HG03565 (cell line): ENCODE data around the gene SMYD5.

Source experiments
- ATAC-seq: cut with Tn5 transposase; IDR thresholded peaks from one replicate; pipeline ENCODE4 v1.9.1; 2021; ENCODE audit warnings: mild to moderate bottlenecking, moderate library complexity; ENCODE audit not compliant: unreplicated experiment

SMYD5 gene

DNA sequence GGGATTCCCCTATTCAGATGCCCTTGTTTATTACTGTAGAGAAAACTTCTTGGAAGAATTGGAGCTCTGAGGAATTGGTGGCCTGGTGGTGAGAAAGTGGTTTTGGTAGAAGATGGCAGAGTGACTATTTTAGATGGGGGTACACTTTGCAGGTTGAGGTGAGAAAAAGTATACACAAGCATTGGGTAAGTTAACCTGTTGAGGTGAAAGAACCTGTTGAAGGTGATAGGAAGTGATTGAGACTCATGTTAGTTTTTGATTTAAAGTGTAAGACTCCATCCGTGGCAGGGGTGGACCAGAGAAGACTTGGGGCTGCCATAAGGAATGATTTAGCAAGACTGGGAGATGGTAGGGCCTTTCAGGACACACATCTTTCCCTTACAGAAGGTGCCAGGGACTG lies 23.1 kb downstream of the SMYD5 start:
- no peak for ATAC-seq

DNA sequence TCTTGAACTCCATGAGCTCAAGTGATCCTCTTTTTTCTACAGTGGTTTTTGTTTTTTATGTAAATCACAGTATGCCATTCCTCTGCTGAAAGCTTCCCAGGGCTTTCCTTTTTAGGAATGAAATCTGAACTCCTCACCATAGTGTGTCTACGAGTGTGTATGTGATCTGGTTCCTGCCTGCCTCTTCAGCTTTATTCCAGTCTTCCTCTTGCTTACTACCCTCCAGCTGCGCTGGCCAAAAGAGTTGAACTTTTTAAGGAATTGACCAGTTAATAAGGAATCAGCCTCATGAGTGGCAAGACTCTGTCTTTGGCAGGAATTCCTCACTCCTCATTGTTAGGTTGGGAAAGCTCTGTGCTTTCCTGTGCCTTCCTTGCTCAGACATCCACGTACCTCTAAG lies 24.1 kb downstream of the SMYD5 start:
- ATAC-seq: no peak

DNA sequence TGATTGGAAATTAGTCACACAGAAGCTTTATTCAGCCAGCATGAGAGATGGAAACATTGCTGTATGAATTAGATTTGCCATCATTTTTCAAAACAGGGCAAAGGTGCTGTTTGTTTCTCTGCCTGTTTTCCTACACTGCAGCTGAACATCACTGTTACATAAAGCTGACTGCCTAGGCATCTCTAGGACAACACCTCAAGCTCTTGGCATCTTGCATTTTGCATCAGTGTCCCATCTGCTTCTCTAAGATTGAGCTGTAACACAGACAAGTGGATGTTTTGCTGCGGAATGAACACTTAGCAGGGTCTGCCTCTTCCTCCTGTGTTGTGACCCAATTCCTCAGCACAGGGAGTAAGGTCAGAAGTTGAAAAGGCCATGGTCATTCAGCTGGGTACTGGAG lies 24.9 kb downstream of the SMYD5 start:
- ATAC-seq: no peak

DNA sequence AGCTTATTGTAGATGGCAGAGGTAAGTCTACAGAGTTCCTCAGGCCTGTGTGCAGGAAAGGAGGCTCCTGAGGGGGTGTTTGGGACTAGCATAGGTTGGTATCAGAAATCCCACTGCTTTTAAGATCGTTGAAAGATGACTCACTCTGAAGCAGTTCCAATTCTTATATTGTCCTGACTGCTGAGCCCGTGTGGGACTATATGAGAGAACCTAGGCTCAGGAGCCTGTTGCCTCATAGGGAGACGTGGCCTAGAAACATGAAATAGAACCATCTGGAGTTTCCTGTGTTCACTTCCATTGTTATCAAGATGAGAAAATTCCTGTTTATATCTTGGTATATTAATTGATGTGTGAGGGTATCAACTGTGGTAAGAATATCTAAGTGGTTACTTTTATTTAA lies 25.7 kb downstream of the SMYD5 start:
- ATAC-seq: no peak

DNA sequence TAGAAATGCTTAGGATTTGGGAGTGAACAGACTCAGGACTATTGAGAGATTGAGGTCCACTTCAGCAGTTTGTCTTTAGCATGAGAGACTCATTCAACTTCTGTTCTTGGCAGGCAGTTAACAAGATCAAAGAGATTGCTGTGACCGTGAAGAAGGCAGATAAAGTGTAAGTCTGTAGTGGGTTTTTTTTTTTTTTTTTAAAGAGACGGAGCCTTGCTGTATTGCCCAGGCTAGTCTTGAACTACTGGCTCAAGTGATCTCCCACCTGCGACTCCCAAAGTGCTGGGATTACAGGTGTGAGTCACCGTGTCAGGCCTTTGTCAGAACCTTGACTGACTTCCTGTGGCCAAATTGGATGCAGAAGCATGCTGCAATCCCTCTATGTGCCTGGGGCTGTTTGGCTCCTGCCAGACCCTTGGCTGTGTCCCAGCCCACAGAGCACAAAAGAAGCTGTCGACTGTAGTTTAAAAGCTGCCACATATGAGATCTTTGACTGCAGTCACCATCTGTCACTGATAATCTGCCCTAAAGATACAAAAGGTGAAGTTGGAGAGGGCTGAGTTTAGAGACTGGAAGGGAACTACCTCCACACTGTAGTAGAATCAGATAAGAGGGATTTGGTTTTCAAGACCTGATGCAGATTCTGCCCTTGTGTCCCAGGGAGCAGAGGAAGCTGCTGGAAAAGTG lies 30.0 kb downstream of the SMYD5 start:
- no peak for ATAC-seq

DNA sequence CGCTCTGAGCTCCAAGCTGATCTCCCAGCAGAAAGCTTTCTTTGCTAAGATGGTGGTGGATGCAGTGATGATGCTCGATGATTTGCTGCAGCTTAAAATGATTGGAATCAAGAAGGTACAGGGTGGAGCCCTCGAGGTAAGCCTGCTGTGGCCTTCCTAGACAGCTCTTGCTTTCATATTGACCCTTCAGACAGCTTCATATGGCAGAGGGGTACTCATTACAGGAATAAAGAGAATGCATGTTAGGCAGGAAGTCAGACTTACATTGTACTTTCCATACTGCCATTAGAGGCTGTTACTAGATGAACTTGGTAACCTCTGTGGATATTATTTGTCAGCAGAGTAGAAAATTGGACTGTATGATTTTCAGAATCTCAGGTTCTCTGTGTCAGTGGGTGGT lies 30.5 kb downstream of the SMYD5 start:
- ATAC-seq: no peak

DNA sequence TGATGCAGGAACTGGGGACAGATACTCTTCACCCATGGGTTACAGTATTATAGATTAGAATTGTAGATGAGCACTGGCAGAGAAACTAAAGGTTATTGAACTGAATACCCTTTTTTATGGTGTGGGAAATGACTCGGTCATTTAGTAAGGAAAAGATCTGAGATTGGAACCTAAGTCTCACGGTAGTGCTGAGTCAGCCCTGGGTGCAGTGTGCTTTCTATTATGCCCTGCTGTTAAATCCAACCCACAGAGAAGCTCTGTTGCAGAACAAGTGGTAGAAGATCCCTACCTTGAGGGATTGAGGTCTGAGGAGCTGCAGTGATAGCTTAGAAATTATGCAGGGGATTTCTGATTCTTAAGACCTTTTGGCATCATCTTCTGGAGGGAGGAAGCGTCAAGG lies 32.8 kb downstream of the SMYD5 start:
- ATAC-seq: no peak

DNA sequence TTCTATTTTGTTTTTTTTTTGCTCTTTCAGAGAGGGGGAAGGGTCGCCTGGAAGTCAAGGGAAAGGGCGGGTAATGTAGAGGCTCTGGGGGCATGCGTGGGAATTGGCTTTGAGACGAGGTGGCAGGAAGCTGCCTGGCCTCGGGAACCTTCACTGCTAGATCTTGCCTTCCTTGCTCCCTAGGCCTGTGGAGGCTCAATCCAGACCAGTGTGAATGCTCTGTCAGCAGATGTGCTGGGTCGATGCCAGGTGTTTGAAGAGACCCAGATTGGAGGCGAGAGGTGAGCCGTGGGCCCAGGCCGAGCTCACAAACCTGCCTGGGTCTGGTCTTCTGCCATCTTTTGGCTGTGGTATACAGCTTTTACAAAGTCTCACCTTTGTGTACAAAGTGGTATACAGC lies 35.6 kb downstream of the SMYD5 start:
- ATAC-seq: no peak

DNA sequence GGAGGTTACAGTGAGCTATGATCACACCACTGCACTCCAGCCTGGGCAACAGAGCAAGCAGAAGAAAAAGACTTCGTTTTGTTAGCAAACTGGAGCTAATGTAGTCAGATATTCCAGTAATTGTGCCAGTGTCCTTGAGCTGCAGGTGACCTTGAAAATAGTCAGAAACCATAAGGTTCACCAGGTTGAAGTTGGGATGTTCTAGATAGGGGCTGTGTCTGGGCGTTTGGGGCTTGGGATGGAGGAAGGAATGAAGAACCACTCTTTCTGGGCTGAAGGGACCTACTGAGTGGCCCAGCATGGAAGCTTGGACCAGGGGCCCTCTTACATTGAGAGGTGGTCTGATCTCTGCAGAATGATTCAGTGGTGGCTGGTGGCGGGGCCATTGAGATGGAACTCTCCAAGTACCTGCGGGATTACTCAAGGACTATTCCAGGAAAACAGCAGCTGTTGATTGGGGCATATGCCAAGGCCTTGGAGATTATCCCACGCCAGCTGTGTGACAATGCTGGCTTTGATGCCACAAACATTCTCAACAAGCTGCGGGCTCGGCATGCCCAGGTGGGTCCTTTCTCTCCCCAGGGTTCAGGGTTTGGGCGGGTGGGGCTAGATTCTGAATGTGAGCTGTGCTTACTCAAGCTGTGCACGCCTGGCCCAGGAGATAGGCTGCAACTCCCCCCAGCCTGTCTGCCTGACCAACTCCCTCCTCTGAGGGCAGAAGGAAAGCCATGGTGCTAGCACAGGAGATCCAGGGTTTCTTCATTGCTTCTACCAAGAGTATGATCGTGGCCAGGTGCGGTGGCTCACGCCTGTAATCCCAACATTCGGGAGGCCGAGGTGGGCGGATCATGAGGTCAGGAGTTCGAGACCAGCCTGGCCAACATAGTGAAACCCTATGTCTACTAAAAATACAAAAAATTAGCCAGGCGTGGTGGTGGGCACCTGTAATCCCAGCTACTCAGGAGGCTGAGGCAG lies 37.1 kb downstream of the SMYD5 start:
- no peak for ATAC-seq

DNA sequence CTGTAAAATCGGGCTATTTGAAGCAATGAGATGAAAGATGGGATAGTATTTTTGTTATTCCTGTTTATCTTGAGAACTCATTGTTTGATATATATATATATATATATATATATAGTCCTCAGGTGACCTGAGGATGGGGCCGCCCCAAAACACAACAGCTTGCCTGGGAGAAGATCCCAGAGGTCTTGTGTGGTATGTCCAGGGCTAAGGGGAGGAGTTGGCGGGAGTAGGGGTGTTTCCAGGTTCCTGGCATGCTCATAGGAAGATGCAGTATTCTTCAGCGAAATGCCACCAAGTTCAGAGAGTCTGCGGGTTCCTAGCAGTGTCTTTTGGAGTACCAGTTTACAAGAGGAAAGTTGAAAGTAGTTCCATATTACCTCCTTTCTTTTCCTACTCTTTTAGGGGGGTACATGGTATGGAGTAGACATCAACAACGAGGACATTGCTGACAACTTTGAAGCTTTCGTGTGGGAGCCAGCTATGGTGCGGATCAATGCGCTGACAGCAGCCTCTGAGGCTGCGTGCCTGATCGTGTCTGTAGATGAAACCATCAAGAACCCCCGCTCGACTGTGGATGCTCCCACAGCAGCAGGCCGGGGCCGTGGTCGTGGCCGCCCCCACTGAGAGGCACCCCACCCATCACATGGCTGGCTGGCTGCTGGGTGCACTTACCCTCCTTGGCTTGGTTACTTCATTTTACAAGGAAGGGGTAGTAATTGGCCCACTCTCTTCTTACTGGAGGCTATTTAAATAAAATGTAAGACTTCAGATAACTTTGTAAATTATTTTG lies 38.4 kb downstream of the SMYD5 start:
- no peak for ATAC-seq

DNA sequence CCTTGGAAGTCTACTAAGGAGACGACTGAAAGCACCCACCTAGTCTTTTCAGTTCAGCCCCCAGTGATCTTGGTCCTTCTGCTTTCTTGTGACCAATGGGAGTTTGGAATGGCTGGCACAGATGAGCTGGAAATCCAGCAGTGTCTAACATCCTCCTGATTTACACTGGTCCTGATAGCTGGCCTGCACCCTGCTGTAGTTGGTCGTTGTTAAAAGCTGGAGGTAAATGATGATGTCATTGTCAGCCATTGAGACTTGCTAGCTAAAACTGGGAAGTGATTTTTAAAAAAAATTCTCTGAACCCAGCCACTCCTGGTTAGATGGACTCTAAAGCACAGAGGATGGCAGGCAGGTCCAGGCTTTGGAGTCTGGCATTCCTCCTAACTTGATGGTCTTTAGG lies 39.4 kb downstream of the SMYD5 start:
- ATAC-seq: no peak

DNA sequence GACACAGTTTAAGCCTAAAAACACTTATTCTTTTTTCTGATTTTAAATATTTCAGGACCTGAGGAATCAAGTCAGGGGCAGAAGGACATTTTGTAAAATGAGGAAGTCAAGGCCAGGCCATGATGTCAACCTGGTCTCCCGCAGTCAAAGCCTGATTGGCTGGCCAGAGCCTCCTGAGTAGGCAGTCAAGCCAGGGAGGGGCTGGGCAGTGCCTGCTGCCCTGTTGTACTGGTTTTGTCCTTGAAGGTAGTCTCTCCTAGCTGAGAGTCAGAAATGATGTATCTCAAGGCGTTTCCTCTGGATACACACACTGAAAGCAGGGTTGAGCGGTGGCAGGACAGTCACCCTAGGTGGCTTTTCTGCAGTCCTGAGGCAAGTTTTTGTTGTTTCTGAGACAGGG lies 39.9 kb downstream of the SMYD5 start:
- no peak for ATAC-seq

DNA sequence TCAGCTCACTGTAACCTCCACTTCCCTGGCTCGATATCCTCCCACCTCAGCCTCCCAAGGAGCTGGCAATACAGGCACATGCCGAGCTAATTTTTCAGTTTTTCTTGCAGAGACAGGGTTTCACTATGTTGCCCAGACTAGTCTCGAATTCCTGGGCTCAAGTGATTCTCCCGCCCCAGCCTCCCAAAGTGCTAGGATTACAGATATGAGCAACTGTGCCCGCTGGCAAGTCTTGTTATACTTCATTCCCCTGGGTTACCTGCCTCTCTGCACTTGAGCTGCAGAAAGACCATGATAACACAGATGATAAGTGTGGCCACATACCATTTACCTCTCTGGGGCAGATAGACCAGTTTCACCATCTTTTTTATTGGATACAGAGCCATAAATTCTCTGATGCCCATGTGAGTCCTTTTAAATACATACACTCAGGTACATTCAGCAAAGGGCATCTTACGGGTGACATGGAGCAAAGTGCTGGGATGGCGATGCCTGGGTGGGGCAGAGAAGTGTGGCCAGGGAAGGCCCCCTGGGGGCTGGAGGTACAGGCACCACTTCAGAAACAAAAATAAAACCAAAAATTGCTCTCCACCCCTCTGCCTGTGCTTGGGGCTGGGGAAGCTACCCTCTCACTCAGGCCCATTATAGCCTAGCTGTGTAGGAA lies 40.4 kb downstream of the SMYD5 start:
- ATAC-seq: no peak

DNA sequence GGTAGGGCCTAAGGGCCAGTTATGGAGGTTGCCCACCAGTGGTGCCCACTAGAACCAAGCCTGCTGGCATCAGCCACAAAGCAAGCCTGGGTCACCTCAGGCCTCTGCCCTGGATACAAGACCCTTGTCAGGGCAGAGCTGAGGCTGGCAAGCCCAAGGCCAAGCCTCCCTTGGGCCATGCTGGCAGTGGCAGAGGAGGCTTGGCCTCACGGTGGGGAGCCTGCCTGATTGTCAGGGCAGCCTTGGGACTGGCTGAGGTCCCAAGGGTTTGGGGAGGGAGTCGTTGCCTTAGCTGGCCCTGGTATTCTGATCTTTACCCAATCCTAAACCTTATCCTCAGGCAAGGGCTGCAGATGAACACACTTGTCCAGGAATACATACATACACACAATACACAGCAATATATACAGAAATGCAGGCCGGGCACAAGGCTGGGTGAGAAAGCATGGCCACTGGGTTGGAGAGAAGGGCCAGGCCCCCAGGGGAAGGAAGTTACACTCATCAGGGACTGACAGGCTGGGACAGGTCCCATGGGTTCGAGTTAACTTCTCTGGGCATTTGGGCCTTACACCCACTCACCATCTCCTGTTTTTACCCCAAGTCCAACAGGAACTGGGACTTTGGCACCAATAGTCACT lies 41.1 kb downstream of the SMYD5 start:
- no peak for ATAC-seq

DNA sequence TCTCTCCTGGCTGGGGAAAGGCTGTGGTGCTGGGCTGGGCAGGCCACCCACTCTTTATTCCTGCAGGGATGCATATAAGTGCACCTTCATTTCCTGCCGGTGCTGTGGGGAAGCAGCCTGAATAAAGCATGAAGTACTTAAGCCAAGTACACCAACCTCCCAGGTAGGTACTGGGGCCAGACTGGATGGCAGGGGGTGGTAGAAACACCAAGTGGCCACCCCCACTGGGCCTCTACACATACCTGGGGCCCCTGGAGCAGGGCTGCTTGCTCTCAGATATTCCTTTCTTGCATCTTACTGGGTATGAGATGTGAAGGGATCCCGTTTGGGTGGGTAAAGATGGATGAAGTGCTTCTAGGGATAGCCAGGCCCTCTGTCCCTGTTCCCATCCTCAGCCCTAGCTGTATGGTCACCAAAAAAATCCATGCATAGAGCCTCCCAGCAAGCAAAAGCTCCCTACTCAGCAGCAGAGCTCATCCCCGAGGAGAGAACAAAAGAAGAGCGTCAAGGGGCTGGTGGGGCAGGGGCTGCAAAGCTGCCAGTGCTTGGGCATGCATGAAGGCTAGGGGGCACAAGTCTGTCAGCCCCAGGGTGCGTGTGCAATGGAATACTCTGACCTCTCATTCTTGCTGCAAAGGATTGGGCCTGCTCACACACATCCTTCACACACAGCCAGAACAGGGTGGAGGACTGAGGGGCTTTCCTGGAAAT lies 42.0 kb downstream of the SMYD5 start:
- ATAC-seq: no peak

DNA sequence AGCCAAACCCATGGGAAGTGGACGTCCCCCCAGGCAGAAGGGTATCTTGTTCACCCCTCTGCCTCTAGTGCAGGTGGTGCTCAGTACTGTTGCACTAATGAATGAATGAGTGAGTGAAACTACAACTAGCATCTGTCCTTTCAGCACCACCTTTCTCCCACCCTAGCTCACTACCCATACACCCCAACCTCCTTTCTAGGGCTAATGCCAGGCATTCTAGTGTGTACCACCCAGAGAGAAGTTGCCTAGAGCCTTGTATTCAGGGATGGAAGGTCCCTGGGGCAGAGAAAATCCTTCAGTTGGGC lies 42.5 kb downstream of the SMYD5 start:
- no peak for ATAC-seq

DNA sequence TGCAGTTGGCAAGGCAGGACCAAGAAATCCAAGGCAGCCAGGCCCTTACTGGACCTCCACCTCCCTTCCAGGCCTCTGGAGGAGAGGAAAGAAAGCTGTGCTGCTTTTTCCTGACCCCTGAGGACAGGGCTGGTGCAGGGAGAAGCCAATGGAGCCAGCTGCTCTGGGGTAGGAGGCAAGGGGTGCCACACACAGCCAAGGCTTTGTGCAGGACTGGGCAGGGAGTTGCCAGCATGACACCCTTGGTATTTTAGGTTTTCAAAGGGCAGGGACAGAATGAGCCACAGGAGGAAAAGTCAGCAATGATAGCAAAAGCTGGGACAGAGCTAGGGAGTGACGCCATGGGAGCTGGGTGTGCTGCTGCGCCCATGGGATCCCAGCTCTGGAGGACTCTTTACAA lies 43.0 kb downstream of the SMYD5 start:
- ATAC-seq: no peak

DNA sequence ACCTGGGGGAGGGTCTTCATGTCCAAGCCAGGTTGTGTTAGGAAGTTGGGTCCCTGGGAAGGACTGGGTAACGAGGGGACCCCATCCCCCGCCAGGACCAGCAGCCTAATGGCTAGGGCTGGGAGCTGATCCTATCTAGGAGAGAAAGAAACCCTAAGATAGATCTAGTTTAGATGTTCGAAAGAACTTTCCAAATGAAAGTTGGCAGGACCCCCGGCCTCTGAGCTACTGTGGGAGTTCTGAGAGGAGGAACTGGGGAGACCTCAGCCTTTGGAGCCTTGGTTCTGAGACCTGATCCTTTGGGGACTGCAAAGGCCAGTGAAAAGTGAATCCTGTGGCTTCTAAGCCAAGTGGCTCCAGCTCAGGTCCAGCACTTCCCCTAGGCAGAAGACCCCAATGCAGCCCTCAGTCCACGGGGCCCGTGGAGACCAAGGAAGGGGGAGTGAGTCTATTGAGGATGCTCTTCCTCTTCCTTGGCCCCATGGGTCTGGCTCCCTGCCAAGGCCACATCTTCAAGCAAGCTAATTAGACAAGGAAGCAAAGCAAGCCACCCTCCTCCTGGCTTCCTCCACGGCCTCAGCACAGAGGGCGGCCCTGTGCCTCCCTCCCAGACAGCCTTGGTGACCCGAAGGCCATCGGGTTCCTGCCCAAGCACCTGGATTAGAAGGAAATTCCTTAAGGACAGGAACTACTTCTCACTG lies 43.5 kb downstream of the SMYD5 start:
- no peak for ATAC-seq

DNA sequence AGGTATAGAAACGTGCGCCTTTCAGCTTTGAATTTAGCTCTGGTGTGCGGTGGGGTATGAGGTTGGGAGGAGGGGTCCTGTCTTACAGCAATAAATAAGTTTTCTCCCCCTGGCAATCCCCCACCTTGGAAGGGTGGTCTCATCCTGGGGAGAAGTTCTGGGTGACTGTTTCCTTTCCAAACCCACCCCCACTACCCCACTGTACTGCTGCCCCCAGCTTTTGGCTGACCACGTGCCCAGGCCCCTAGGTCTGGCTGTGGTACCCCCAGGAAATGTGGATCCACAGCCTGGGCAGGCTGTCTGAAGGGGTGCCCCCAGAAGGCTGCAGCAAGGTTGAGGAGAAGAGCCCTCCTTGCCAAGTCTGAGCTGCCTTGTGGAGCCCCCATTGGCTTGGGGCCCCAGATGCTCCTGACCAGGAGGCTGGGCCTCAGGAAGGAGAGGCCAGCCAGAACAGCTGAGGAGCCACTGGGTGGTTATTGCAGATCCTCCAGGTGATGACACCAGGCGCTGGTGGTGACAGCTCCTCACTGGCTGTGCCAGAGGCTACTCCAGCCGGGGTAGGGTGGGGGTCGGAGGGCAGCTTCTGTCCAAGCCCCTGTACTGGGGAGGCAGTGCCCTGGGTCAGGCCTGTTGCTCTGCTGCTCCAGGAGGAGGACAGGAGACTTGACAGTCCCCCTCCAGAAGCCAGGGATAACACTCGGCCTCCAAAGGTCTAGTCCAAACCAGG lies 44.3 kb downstream of the SMYD5 start:
- no peak for ATAC-seq
